A673 (cell line): ENCODE results near the gene RASL10B.

Experiments used
- CTCF ChIP-seq: fragments of 300-800, 200-600 bp; sonication (generic); conservative IDR thresholded peaks from 2 replicates; pipeline ENCODE4 v1.5.1; 2017; ENCODE audit warnings: low read depth, mild to moderate bottlenecking, antibody characterized with exemption, low read length, moderate library complexity, mixed read lengths
- EZH2 ChIP-seq: fragments of 200-600 bp; sonication (generic); IDR thresholded peaks from 2 replicates; pipeline ENCODE4 v1.6.1; 2017; ENCODE audit warnings: borderline replicate concordance, low read depth, mild to moderate bottlenecking, mixed read lengths, antibody characterized with exemption, low read length; ENCODE audit not compliant: poor library complexity, severe bottlenecking

DNA sequence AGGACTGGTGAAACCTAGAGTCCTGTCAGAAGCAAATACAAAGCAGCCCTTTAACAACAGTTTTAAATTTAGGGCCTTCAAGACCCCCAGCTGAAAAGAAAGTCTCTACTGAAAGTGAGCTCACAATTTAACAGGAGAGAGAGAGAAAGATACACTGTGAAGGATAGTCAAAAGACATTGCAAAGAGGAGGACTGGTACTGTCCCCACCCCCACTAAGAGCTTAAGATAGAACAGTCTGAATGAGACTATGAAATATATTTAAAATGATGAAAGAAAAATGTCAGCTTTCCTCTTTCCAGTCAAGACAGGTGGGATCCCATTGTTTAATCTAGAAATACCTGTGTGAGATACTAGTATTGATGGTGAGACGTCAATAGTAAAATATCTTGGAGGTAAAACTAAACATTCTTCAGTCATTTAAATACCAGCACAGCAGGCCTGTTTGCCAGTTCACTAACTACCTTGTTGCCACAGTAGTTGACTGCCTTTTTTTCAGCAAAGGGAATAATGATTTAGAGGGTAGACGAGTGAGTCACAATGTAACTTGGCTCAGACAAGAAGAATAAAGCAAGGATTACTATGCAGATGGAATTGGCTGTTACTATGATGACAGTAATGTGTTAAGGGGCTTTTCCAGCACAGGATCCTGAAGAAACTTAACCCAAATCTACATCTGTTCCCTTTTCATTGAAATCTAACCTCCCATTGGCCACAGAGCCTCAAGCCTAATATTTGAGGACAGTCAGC lies 47.2 kb upstream of the RASL10B start:
- no peak for TF ChIP-seq CTCF
- TF ChIP-seq EZH2, result no peak
